Body of pancreas (tissue), 4 donors: Measurements from ENCODE around the gene SGCD.

ENCODE experiments used
- CTCF ChIP-seq, 7 experiments: fragments of 450-650 bp in 4 of 7; fragments of 200-600 bp in 3 of 7; sonication (generic) in 3 of 7; IDR thresholded peaks; one replicate each; pipeline ENCODE4 v1.5.1; 2016 to 2019; ENCODE audit warnings: antibody characterized with exemption in 7 of 7
- POLR2A ChIP-seq, 3 donors: fragments of 450-650 bp; IDR thresholded peaks; one replicate each; pipeline ENCODE4 v1.6.1; 2016; ENCODE audit warnings: antibody characterized with exemption in 3 of 3, mild to moderate bottlenecking in 2 of 3

DNA sequence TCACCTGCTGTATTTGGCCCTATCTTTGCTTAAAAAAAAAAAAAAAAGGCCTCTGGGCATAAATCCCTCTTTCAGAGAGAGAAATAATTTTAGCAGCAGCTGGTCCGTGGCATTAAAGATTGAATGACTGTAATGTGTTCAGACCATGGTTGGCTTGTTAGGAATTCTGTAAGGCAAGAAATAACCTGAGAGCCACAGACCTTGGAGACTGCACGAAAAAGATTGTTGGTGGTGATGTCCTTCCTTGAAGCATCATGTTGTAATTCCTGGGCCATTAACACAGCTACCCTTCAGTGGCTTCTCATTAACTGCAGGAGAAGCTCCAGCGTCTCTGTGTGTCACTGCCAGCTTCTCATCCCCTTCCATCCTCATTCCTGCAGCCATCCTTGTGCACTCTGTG is 79.0 kb downstream of the SGCD start:
- TF ChIP-seq CTCF (IDR thresholded peaks at IDR 0.05) (no peak), POLR2A (IDR thresholded peaks at IDR 0.05) (no peak)
